Neural crest cell (in vitro differentiated cells): ENCODE measurements around the gene BASP1. TPM values are rescaled to one million over a fixed set of nuclear protein-coding genes. Genes with fewer than 3 reads are reported as not detected.
"Not testable (repeated sequence)": the region's sequence is repeated elsewhere in the genome, so short reads cannot be mapped to it uniquely, and the experiment has no call there.

Experiments
- DNase-seq: peaks from one replicate; pipeline ENCODE4 v3.0.0; 2021; ENCODE audit warnings: low read depth, mixed read lengths, low spot score
- H3K27ac Mint-ChIP-seq: one replicate; pipeline ENCODE4 v1.8.0; 2021; ENCODE audit warnings: mild to moderate bottlenecking, mixed read lengths; ENCODE audit not compliant: unreplicated experiment
- H3K27me3 Mint-ChIP-seq: 2 replicates; pipeline ENCODE4 v1.8.0; 2021; ENCODE audit warnings: low read depth, mild to moderate bottlenecking, mixed read lengths
- H3K36me3 Mint-ChIP-seq: 2 replicates; pipeline ENCODE4 v1.8.0; 2021; ENCODE audit warnings: low read depth, mild to moderate bottlenecking, mixed read lengths
- H3K4me1 Mint-ChIP-seq: 2 replicates; pipeline ENCODE4 v1.8.0; 2021; ENCODE audit warnings: mixed read lengths
- H3K4me3 Mint-ChIP-seq: one replicate; pipeline ENCODE4 v1.8.0; 2021; ENCODE audit warnings: mild to moderate bottlenecking, mixed read lengths
- H3K9me3 Mint-ChIP-seq: 2 replicates; pipeline ENCODE4 v1.8.0; 2021; ENCODE audit warnings: mixed read lengths
- total RNA-seq: library from RNA; stranded (reverse); gene quantifications from 2 replicates; pipeline ENCODE4 v1.2.1, GENCODE V29; 2021
- TF ChIP-seq, protein P1 (sequence below): fragments of 200-600 bp; sonication (generic); conservative IDR thresholded peaks from 2 replicates; pipeline ENCODE4 v1.5.0; 2021; ENCODE audit warnings: antibody characterized with exemption, mild to moderate bottlenecking

The BASP1 gene
- total RNA-seq, 1 donor from 2014 or later: 100 TPM

DNA sequence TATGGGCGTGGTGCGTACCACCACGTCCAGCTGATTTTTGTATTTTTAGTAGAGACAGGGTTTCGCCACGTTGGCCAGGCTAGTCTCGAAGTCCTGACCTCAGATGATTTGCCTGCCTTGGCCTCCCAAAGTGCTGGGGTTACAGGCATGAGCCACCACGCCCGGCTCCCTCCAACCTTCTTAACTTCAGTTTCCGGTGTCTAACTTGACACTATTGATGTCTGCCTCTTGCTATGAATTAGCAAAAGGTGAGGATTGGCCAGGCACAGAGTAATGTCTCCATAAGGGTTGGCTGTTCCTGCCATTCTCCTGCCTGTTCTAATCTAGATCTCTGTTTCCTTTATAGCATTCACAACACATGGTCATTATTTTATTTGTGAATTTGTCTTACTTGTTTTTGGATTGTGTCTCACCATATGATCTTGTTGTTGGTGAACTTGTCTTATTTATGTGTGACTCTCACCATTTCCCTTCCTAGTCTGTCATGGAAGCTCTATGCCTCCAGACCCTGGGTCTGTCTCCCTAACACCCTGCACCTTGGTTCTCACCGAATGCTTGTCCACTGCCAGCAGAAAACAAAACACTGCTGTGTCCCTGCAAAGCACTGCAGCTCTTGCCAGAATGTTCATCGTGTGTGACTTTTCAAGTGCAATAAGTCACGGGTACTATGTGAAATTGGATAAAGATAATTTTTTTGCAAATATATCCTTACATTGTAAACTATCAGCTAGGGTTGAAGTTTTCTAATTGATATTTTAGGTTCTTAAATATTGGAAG is 26.0 kb downstream of the BASP1 start:
- H3K9me3 Mint-ChIP-seq: no peaks in the 10 kb centered on the region
- peaks cover 23% of the 10 kb centered on the region for H3K4me1 Mint-ChIP-seq
- H3K27ac Mint-ChIP-seq: no peak overlapping the region
- TF ChIP-seq, protein P1, sequence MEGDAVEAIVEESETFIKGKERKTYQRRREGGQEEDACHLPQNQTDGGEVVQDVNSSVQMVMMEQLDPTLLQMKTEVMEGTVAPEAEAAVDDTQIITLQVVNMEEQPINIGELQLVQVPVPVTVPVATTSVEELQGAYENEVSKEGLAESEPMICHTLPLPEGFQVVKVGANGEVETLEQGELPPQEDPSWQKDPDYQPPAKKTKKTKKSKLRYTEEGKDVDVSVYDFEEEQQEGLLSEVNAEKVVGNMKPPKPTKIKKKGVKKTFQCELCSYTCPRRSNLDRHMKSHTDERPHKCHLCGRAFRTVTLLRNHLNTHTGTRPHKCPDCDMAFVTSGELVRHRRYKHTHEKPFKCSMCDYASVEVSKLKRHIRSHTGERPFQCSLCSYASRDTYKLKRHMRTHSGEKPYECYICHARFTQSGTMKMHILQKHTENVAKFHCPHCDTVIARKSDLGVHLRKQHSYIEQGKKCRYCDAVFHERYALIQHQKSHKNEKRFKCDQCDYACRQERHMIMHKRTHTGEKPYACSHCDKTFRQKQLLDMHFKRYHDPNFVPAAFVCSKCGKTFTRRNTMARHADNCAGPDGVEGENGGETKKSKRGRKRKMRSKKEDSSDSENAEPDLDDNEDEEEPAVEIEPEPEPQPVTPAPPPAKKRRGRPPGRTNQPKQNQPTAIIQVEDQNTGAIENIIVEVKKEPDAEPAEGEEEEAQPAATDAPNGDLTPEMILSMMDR: no peak
- no peak overlapping the region for H3K4me3 Mint-ChIP-seq
- H3K36me3 Mint-ChIP-seq: peaks cover 5% of the 10 kb centered on the region
- H3K27me3 Mint-ChIP-seq: no peaks in the 10 kb centered on the region
- no peak for DNase-seq

DNA sequence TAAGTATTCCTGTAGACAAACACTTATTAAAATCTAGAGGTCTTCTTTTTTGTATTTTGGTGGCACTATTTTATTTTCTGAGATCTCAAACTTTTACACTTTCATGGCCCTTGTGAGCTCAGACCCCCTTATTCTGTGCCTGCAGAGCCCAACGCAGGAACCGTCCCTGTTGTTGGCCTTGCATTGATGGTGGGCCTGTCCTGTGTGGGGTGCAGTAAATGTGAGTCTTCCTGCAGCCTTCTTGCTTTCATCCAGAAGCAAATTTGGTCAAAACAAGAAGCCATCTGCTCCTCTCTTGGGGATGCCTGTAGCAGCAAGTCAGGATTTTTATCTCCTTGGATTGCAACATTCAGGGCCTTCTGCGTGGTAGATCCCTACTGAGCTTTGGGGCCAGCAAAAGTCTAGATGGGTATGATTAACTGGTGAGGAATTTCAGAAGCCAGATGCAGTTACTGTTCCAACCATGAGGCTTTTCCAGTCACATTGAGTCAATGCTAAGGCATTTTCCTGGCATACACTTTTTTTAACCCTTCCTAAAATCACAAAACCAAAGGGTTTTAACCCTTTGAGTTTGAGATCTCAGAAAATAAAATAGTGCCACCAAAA is 31.7 kb downstream of the BASP1 start:
- TF ChIP-seq, protein P1: no peak
- Mint-ChIP-seq H3K27ac (no peak overlapping the region), H3K27me3 (no peaks in the 10 kb centered on the region), H3K36me3 (peaks cover 21% of the 10 kb centered on the region), H3K4me1 (peaks cover 6% of the 10 kb centered on the region), H3K9me3 (peaks cover 5% of the 10 kb centered on the region), H3K4me3 (no peak overlapping the region)
- no peak for DNase-seq

DNA sequence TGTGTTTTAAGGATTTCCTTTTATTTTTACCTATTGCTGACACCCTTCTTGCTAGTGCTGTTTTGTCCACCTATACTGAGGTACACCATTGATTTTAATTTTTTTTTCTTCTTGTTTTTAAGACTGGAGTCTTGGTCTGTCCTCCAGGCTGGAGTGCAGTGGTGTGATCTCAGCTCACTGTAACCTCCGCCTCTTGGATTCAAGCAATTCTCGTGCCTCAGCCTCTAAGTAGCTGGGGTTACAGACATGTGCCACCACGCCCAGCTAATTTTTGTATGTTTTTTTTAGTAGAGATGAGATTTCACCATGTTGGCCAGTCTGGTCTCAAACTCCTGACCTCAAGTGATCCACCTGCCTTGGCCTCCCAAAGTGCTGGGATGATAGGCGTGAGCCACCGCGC is 32.4 kb downstream of the BASP1 start:
- not testable (repeated sequence) for DNase-seq, H3K9me3 Mint-ChIP-seq, H3K4me1 Mint-ChIP-seq, H3K27ac Mint-ChIP-seq, H3K4me3 Mint-ChIP-seq, H3K27me3 Mint-ChIP-seq
- H3K36me3 Mint-ChIP-seq: peaks cover 22% of the 10 kb centered on the region

DNA sequence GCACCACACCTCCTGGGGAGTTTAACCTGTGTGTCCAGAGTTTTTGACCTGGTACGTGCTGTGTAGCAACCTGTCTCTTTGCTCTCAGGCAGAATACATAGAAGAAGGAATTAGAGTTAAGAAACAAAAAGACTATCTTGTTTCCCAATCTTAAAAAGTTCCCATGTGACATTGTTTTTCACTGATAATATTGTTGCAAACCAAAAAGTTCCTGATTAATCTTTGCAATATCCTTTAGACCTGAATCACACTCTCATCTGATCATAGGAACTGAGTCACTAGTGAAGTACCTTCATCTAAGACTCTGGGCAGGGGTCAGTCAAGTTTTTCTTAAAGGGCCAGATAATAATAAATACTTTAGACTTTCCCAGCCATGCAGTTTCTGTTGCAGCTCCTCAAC is 35.1 kb downstream of the BASP1 start:
- Mint-ChIP-seq H3K4me1 (peaks cover 12% of the 10 kb centered on the region), H3K36me3 (peaks cover 25% of the 10 kb centered on the region), H3K4me3 (no peak overlapping the region), H3K9me3 (peaks cover 5% of the 10 kb centered on the region), H3K27ac (no peak overlapping the region), H3K27me3 (no peaks in the 10 kb centered on the region)
- no peak for DNase-seq
- TF ChIP-seq, protein P1: no peak

DNA sequence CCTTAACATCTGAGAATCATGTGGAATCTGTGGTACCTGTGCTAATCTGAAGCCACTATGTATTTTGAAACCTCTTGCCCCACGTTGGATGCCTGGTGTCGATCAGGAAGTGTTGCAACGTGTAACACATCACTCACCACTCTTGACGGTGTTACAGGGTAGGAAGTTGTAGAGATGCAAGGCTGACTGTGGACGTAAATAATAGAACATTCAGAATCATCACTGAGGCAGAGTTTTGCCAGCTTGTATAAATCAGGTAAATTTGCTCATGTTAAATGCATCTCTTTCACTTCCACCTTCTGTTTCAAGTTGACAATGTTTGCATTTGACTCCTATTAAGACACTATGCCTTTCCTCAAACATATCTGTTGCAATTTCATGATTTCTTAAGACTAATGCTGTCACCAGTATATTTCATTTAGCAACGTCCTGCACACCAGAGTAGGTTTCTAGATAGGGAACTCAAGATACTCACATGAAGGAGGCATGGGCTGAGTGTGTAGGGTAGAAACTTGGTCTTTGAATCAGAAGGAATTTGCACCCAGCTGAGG is 38.1 kb downstream of the BASP1 start:
- peaks cover 33% of the 10 kb centered on the region for H3K36me3 Mint-ChIP-seq
- peaks cover 14% of the 10 kb centered on the region for H3K4me1 Mint-ChIP-seq
- TF ChIP-seq, protein P1: no peak
- H3K27me3 Mint-ChIP-seq: no peaks in the 10 kb centered on the region
- DNase-seq: no peak
- H3K4me3 Mint-ChIP-seq: no peak overlapping the region
- H3K27ac Mint-ChIP-seq: no peak overlapping the region
- peaks cover 3% of the 10 kb centered on the region for H3K9me3 Mint-ChIP-seq

DNA sequence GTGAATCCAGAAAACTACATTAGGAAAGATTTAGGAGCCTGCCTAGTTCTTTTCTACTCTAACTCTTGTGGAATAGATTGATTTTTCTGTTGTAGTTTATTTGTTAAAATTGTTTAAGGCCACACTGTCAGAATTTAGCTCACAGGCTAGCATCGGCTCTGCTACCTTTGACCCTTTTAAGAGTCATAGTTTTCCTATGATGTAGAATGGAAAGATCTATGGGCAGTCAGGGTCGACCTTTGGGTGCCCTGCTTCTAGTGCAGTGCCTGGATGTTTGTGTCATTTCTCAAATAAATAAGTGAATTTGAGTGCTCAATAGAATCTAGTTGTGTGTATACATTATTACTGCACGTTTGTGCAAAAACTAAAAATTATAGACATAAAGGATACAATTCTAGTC is 38.7 kb downstream of the BASP1 start:
- H3K27ac Mint-ChIP-seq: no peak overlapping the region

More for the DNA sequence above, 38.7 kb downstream of the BASP1 start:
- no peaks in the 10 kb centered on the region for H3K27me3 Mint-ChIP-seq
- H3K4me1 Mint-ChIP-seq: peaks cover 16% of the 10 kb centered on the region
- no peak overlapping the region for H3K4me3 Mint-ChIP-seq
- TF ChIP-seq, protein P1: no peak
- H3K36me3 Mint-ChIP-seq: peaks cover 29% of the 10 kb centered on the region
- H3K9me3 Mint-ChIP-seq: peaks cover 3% of the 10 kb centered on the region
- DNase-seq: no peak
